GM12891 (cell line): ENCODE measurements around the gene PDHX.

Experiments used
- POLR2AphosphoS5 ChIP-seq: IDR thresholded peaks from 2 replicates; pipeline ENCODE4 v1.6.1; 2011; ENCODE audit warnings: low read depth, low read length, control low read depth
- SPI1 ChIP-seq: IDR thresholded peaks from 2 replicates; pipeline ENCODE4 v1.6.1; 2011; ENCODE audit warnings: low read depth, low read length, control low read depth
- TAF1 ChIP-seq: IDR thresholded peaks from 2 replicates; pipeline ENCODE4 v1.6.1; 2011; ENCODE audit warnings: low read depth, low read length, control low read depth

DNA sequence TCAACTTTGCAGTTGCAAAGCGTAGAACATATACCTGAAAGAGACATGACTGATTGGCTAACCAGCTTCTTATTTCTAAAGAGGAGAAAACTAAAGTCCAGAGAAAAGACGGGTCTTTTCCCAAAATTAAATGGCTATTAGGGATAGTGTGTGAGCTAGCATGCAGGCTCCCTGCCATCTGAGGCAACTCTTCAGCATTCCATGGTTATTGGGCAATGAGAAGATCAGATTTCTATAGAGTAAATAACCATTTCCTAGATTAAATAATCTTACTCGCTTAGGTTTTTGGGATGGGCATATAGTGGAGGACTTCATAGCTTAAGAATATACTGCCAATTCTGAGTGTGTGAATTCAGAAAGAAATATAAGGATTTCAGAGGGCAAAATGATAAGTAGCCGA, 95.0 kb downstream of the PDHX start:
- TF ChIP-seq POLR2AphosphoS5 (no peak), TAF1 (no peak), SPI1 (no peak)
